ENCODE measurements around the gene CPSF4L. TPM values are rescaled to one million over a fixed set of nuclear protein-coding genes. Genes with fewer than 3 reads are reported as not detected.

Gene CPSF4L
- total RNA-seq, 1 experiment from 2014 or later = not detected

DNA sequence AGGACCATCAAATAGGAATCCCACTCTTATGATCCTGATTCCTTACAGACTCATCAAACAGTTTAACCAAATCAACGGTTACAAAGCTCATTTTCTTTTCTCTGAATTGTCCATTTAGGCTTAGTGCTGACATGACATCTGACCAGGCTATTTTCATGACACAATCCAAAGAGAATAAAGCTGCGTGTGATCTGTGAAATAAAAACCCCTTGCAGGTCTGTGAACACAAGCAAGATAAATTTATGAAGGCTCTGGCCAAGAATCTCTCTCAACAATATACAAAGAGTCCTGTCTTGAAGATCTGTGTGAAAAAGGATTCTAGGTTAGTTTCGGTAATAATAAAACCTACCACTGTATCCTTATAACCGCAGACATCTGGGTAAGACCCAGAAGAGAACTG lies 46.8 kb downstream of the CPSF4L start:
- Histone ChIP-seq H3K4me3 (ENCODE audit: low read depth, low read length, poor library complexity, severe bottlenecking) (no peak overlapping the region), H3K27ac (ENCODE audit: low read depth, low read length, poor library complexity, severe bottlenecking) (no peak overlapping the region)
- POLR2A ChIA-PET (ENCODE audit: low non-redundant PET) = no interaction called here

DNA sequence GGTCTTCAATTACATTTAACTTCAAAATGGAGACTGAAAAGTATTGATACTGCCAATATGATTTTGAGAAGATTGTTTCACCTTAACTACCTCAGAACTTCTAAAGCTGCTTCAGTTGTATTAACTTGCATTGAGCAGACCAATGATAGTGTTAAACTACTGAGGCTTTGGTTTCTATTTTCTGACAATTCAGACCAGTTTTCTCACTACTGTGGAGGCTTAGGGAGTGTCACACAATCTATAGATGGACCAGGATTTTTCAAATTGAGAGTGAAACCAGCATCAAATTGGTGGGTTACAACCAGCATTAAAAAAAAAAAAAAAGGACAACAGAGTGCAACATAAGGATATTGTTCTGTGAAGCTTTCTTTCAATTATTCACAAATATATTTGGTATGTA lies 47.7 kb downstream of the CPSF4L start:
- ChIA-PET POLR2A (ENCODE audit: low non-redundant PET) (no interaction called here), CTCF (no interaction called here)
- no peaks in the 10 kb centered on the region for H3K9me3 ChIP-seq (ENCODE audit: low read depth, low read length, poor library complexity, severe bottlenecking)
- no peak for DNase-seq (ENCODE audit: low spot score)
- no peak overlapping the region for H3K4me3 ChIP-seq (ENCODE audit: low read depth, low read length, poor library complexity, severe bottlenecking)
- H3K27me3 ChIP-seq (replicated peaks; ENCODE audit: insufficient read depth, low read depth, low read length, poor library complexity) = no peaks in the 10 kb centered on the region
- intact Hi-C loops (cut with micrococcal nuclease; ENCODE audit: unreplicated experiment) = no loop called here
- BruUV-seq (replicated peaks) = no TSS peak
- no peak overlapping the region for H3K27ac ChIP-seq (ENCODE audit: low read depth, low read length, poor library complexity, severe bottlenecking)
- no peaks in the 10 kb centered on the region for H3K4me1 ChIP-seq (ENCODE audit: insufficient read depth, low read length, poor library complexity, severe bottlenecking)
- H3K36me3 ChIP-seq (ENCODE audit: insufficient read depth, low read length, poor library complexity, severe bottlenecking) = peaks cover 12% of the 10 kb centered on the region
- TF ChIP-seq, protein P1, sequence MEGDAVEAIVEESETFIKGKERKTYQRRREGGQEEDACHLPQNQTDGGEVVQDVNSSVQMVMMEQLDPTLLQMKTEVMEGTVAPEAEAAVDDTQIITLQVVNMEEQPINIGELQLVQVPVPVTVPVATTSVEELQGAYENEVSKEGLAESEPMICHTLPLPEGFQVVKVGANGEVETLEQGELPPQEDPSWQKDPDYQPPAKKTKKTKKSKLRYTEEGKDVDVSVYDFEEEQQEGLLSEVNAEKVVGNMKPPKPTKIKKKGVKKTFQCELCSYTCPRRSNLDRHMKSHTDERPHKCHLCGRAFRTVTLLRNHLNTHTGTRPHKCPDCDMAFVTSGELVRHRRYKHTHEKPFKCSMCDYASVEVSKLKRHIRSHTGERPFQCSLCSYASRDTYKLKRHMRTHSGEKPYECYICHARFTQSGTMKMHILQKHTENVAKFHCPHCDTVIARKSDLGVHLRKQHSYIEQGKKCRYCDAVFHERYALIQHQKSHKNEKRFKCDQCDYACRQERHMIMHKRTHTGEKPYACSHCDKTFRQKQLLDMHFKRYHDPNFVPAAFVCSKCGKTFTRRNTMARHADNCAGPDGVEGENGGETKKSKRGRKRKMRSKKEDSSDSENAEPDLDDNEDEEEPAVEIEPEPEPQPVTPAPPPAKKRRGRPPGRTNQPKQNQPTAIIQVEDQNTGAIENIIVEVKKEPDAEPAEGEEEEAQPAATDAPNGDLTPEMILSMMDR (conservative IDR thresholded peaks at IDR 0.05; ENCODE audit: low read depth, low read length) = no peak
- TF ChIP-seq EZH2 (IDR thresholded peaks at IDR 0.05; ENCODE audit: borderline replicate concordance, low read depth, low read length, poor library complexity, severe bottlenecking) = no peak

More for the DNA sequence above, 46.8 kb downstream of the CPSF4L start:
- no TSS peak for BruUV-seq (replicated peaks)
- TF ChIP-seq, protein P1 (conservative IDR thresholded peaks at IDR 0.05; ENCODE audit: low read depth, low read length) = no peak
- TF ChIP-seq EZH2 (IDR thresholded peaks at IDR 0.05; ENCODE audit: borderline replicate concordance, low read depth, low read length, poor library complexity, severe bottlenecking) = no peak
- DNase-seq (ENCODE audit: low spot score) = no peak
- no peaks in the 10 kb centered on the region for H3K9me3 ChIP-seq (ENCODE audit: low read depth, low read length, poor library complexity, severe bottlenecking)
- intact Hi-C loops (cut with micrococcal nuclease; ENCODE audit: unreplicated experiment) = no loop called here
- no peaks in the 10 kb centered on the region for H3K4me1 ChIP-seq (ENCODE audit: insufficient read depth, low read length, poor library complexity, severe bottlenecking)
- H3K36me3 ChIP-seq (ENCODE audit: insufficient read depth, low read length, poor library complexity, severe bottlenecking) = peaks cover 4% of the 10 kb centered on the region
- CTCF ChIA-PET = interaction anchor here (0.6 to 0.9 kb wide), 2 partner anchors 21 to 989 kb away, joined by 3 read pairs; partner anchors contain the start of gene RPL38
- no peaks in the 10 kb centered on the region for H3K27me3 ChIP-seq (replicated peaks; ENCODE audit: insufficient read depth, low read depth, low read length, poor library complexity)

DNA sequence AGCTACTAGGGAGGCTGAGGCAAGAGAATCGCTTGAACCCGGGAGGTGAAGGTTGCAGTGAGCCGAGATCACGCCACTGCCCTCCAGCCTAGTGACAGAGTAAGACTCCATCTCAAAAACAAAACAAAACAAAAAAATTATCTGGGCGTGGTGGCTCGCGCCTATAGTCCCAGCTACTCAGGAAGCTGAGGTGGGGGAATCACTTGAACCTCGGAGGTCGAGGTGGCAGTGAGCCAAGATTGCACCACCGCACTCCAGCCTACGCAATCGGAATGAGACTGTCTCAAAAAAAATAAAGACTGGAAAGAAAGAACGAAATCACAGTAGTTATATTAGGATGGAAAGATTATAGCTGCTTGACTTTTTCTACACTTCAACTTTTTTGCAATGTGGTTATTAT lies 49.9 kb downstream of the CPSF4L start:
- POLR2A ChIA-PET (ENCODE audit: low non-redundant PET) = no interaction called here
- Histone ChIP-seq H3K36me3 (ENCODE audit: insufficient read depth, low read length, poor library complexity, severe bottlenecking) (peaks cover 34% of the 10 kb centered on the region), H3K4me3 (ENCODE audit: low read depth, low read length, poor library complexity, severe bottlenecking) (no peak overlapping the region), H3K9me3 (ENCODE audit: low read depth, low read length, poor library complexity, severe bottlenecking) (no peaks in the 10 kb centered on the region), H3K4me1 (ENCODE audit: insufficient read depth, low read length, poor library complexity, severe bottlenecking) (no peaks in the 10 kb centered on the region), H3K27ac (ENCODE audit: low read depth, low read length, poor library complexity, severe bottlenecking) (no peak overlapping the region), H3K27me3 (replicated peaks; ENCODE audit: insufficient read depth, low read depth, low read length, poor library complexity) (no peaks in the 10 kb centered on the region)
- BruUV-seq (replicated peaks) = no TSS peak
- CTCF ChIA-PET = interaction anchor here (1.6 kb wide), 1 partner anchor 158 kb away, joined by 3 read pairs; no protein-coding TSS in a partner anchor
- no peak for TF ChIP-seq EZH2 (IDR thresholded peaks at IDR 0.05; ENCODE audit: borderline replicate concordance, low read depth, low read length, poor library complexity, severe bottlenecking)
- TF ChIP-seq, protein P1 (conservative IDR thresholded peaks at IDR 0.05; ENCODE audit: low read depth, low read length) = no peak
- DNase-seq (ENCODE audit: low spot score) = no peak
- intact Hi-C loops (cut with micrococcal nuclease; ENCODE audit: unreplicated experiment) = no loop called here

All from A673 (cell line).